Hepatocyte (in vitro differentiated cells): ENCODE results near the gene HPS3.

ENCODE experiments used
- CTCF ChIP-seq: fragments of 200-600 bp; sonication (generic); IDR thresholded peaks from 2 replicates; pipeline ENCODE4 v1.5.1; 2016; ENCODE audit warnings: antibody characterized with exemption, mild to moderate bottlenecking; ENCODE audit not compliant: poor library complexity
- EZH2 ChIP-seq: fragments of 200-600 bp; sonication (generic); IDR thresholded peaks from 2 replicates; pipeline ENCODE4 v1.6.1; 2016; ENCODE audit warnings: antibody characterized with exemption, mild to moderate bottlenecking, borderline replicate concordance

- TF ChIP-seq CTCF: no peak
- TF ChIP-seq EZH2: no peak
Observed at GRCh38 chr3:149104484-149104883, 25.0 kb upstream of the HPS3 start.
